ENCODE data around the gene ZNHIT6.

ZNHIT6 gene

GRCh38 chr1:85623061-85623471 is 85.2 kb downstream of the ZNHIT6 start:
- DNase-seq (ENCODE audit: low read depth in 1 of 2, low spot score in 1 of 2): no peak

- no peak for DNase-seq (ENCODE audit: low read depth in 1 of 2, low spot score in 1 of 2)
These were observed 86.8 kb downstream of the ZNHIT6 start for GRCh38 chr1:85621430-85621829.

- no peak for DNase-seq (ENCODE audit: low read depth in 1 of 2, low spot score in 1 of 2)
These were observed 90.6 kb downstream of the ZNHIT6 start for GRCh38 chr1:85617633-85618100.

GRCh38 chr1:85616736-85617135 is 91.5 kb downstream of the ZNHIT6 start:
- DNase-seq (ENCODE audit: low read depth in 1 of 2, low spot score in 1 of 2): no peak

- DNase-seq (ENCODE audit: low read depth in 1 of 2, low spot score in 1 of 2): no peak
These were observed 91.9 kb downstream of the ZNHIT6 start for GRCh38 chr1:85616364-85616705.

GRCh38 chr1:85615586-85616363 is 92.5 kb downstream of the ZNHIT6 start:
- no peak for DNase-seq (ENCODE audit: low read depth in 1 of 2, low spot score in 1 of 2)

GRCh38 chr1:85612704-85613361 is 95.4 kb downstream of the ZNHIT6 start:
- no peak for DNase-seq (ENCODE audit: low read depth in 1 of 2, low spot score in 1 of 2)

GRCh38 chr1:85611856-85612255 is 96.4 kb downstream of the ZNHIT6 start:
- DNase-seq (ENCODE audit: low read depth in 1 of 2, low spot score in 1 of 2): no peak

GRCh38 chr1:85611425-85611824 is 96.8 kb downstream of the ZNHIT6 start:
- no peak for DNase-seq (ENCODE audit: low read depth in 1 of 2, low spot score in 1 of 2)

GRCh38 chr1:85609976-85610375 is 98.3 kb downstream of the ZNHIT6 start:
- DNase-seq (ENCODE audit: low read depth in 1 of 2, low spot score in 1 of 2): no peak

GRCh38 chr1:85608851-85609250 is 99.4 kb downstream of the ZNHIT6 start:
- DNase-seq (ENCODE audit: low read depth in 1 of 2, low spot score in 1 of 2): no peak

- DNase-seq (ENCODE audit: low read depth in 1 of 2, low spot score in 1 of 2): no peak
These were observed 100.3 kb downstream of the ZNHIT6 start for GRCh38 chr1:85607921-85608265.

GRCh38 chr1:85607126-85607920 is 100.9 kb downstream of the ZNHIT6 start:
- no peak for DNase-seq (ENCODE audit: low read depth in 1 of 2, low spot score in 1 of 2)

GRCh38 chr1:85606414-85606800 is 101.8 kb downstream of the ZNHIT6 start:
- DNase-seq (ENCODE audit: low read depth in 1 of 2, low spot score in 1 of 2): no peak

GRCh38 chr1:85605484-85606413 is 102.5 kb downstream of the ZNHIT6 start:
- no peak for DNase-seq (ENCODE audit: low read depth in 1 of 2, low spot score in 1 of 2)

- DNase-seq (ENCODE audit: low read depth in 1 of 2, low spot score in 1 of 2): no peak
These were observed 103.8 kb downstream of the ZNHIT6 start for GRCh38 chr1:85604298-85604997.

GRCh38 chr1:85603086-85603880 is 105.0 kb downstream of the ZNHIT6 start:
- no peak for DNase-seq (ENCODE audit: low read depth in 1 of 2, low spot score in 1 of 2)

GRCh38 chr1:85602571-85602970 is 105.7 kb downstream of the ZNHIT6 start:
- DNase-seq (ENCODE audit: low read depth in 1 of 2, low spot score in 1 of 2): no peak

GRCh38 chr1:85601901-85602300 is 106.3 kb downstream of the ZNHIT6 start:
- DNase-seq (ENCODE audit: low read depth in 1 of 2, low spot score in 1 of 2): no peak

GRCh38 chr1:85599681-85600080 is 108.6 kb downstream of the ZNHIT6 start:
- DNase-seq (ENCODE audit: low read depth in 1 of 2, low spot score in 1 of 2): no peak

Measured in activated T-helper 1 cell treated with anti-CD3 and anti-CD28 coated beads, Interleukin-2, amount 50 U/mL, for 16 hours (primary cell).